ENCODE results near the gene CHCHD6. TPM values are rescaled to one million over a fixed set of nuclear protein-coding genes. Genes with fewer than 3 reads are reported as not detected.

The CHCHD6 gene
- total and polyA plus RNA-seq, 2 donors (not counting 3 experiments of a cell fraction or from before 2014, with no cell fraction given) = 8.4 to 10.1 TPM

DNA sequence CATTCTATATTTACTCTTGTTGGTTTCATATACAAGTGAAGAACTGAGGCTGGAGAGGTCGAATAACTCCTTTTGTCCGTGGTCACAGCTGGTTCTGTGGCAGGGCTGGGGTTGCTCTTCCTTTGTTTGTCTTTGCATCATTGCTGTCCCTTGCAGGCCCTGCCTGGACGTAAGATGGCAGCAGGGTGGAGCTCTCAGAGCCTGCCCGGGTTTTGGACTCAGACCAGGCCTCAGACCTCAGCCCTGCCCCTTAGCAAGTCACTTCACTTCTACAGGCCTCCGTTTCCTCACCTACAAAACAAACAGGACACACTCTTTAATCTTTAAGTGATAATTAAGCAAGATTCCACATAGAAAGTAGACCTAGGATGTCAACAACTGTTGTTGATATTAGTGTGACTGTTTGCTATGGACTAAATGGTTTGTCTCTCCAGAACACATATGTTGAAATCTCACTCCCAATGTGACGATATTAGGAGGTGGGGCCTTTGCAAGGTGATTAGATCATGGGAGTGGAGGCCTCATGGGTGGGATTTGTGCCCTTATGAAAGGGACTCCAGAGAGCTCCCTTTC, 213.3 kb downstream of the CHCHD6 start:
- Histone ChIP-seq H3K9me3 (replicated peaks; ENCODE audit: control insufficient read depth, insufficient read depth, low read length) (no peaks in the 10 kb centered on the region), H3K79me2 (ENCODE audit: control insufficient read depth, insufficient read depth, low read length) (no peaks in the 10 kb centered on the region), H2AFZ (ENCODE audit: low read depth, low read length) (no peak overlapping the region), H3K27ac (ENCODE audit: insufficient read depth, low read depth, low read length) (no peak overlapping the region), H3K9ac (replicated peaks; ENCODE audit: extremely low read depth, insufficient read depth, low read length) (no peak overlapping the region), H3K27me3 (ENCODE audit: control insufficient read depth in 2 of 2, insufficient read depth in 2 of 2, low read length in 2 of 2) (peaks cover 38 to 44% of the 10 kb centered on the region in 2 experiments), H3K36me3 (ENCODE audit: control insufficient read depth in 2 of 2, extremely low read depth in 1 of 2, insufficient read depth in 2 of 2, low read length in 2 of 2) (no peaks in the 10 kb centered on the region), H4K20me1 (replicated peaks; ENCODE audit: control insufficient read depth, extremely low read depth, insufficient read depth, low read length) (no peaks in the 10 kb centered on the region), H3K9me1 (replicated peaks; ENCODE audit: control insufficient read depth, extremely low read depth, insufficient read depth, low read length) (no peaks in the 10 kb centered on the region), H3K4me2 (ENCODE audit: insufficient read depth, low read length) (no peak overlapping the region), H3K4me3 (replicated peaks in 1 of 3; ENCODE audit: insufficient read depth in 1 of 3, low read depth in 1 of 3, low read length in 3 of 3) (no peak overlapping the region), H3K4me1 (ENCODE audit: control insufficient read depth, extremely low read depth, insufficient read depth, low read length) (peaks cover 16% of the 10 kb centered on the region)
- DNase-seq (ENCODE audit: low read depth, low spot score) = no peak
- intact Hi-C loops (cut with micrococcal nuclease) = loop anchor here (10.0 kb wide), 1 partner anchor 443 kb away; the partner anchor contains the start of gene ZXDC
- BruUV-seq (replicated peaks) = no TSS peak
- CTCF ChIA-PET = interaction anchor here (1.4 kb wide), 1 partner anchor 21 kb away, joined by 3 read pairs; no protein-coding TSS in a partner anchor
- TF ChIP-seq FOS (IDR thresholded peaks at IDR 0.05; ENCODE audit: borderline replicate concordance, insufficient read depth, low read length) (no peak), GATA2 (IDR thresholded peaks at IDR 0.05; ENCODE audit: insufficient read depth, insufficient read length, low read depth, low read length) (no peak)
- TF ChIP-seq, protein P1, sequence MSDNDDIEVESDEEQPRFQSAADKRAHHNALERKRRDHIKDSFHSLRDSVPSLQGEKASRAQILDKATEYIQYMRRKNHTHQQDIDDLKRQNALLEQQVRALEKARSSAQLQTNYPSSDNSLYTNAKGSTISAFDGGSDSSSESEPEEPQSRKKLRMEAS (IDR thresholded peaks at IDR 0.05; ENCODE audit: insufficient read depth, insufficient read length) = no peak
- TF ChIP-seq, protein P2, sequence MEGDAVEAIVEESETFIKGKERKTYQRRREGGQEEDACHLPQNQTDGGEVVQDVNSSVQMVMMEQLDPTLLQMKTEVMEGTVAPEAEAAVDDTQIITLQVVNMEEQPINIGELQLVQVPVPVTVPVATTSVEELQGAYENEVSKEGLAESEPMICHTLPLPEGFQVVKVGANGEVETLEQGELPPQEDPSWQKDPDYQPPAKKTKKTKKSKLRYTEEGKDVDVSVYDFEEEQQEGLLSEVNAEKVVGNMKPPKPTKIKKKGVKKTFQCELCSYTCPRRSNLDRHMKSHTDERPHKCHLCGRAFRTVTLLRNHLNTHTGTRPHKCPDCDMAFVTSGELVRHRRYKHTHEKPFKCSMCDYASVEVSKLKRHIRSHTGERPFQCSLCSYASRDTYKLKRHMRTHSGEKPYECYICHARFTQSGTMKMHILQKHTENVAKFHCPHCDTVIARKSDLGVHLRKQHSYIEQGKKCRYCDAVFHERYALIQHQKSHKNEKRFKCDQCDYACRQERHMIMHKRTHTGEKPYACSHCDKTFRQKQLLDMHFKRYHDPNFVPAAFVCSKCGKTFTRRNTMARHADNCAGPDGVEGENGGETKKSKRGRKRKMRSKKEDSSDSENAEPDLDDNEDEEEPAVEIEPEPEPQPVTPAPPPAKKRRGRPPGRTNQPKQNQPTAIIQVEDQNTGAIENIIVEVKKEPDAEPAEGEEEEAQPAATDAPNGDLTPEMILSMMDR (IDR thresholded peaks at IDR 0.05; ENCODE audit: extremely low read depth in 1 of 2, insufficient read depth in 1 of 2, low read depth in 1 of 2, low read length in 2 of 2) = no peak
- POLR2A ChIA-PET = no interaction called here
- no peak for FAIRE-seq
- dilution Hi-C loops (cut with MboI; ENCODE audit: extremely low pct_ligation_motif_present, low sequenced_read_pairs) = no loop called here

All from endothelial cell of umbilical vein (primary cell).